RWPE1 (cell line): ENCODE results near the gene ZNF212.

ENCODE experiments used
- CTCF ChIA-PET: fragments of 350-600 bp; sonication (Branson Sonifier 250); formaldehyde crosslinking; extraction: SDS; loops from one replicate; lab custom pipeline; 2021; lab: Yijun Ruan, JAX
- POLR2A ChIA-PET: fragments of 400-600 bp; formaldehyde crosslinking; extraction: SDS; loops from one replicate; lab custom pipeline; 2020; ENCODE audit warnings: antibody characterized with exemption; ENCODE audit not compliant: low non-redundant PET; lab: Yijun Ruan, JAX
- DNase-seq: peaks from one replicate; pipeline ENCODE4 v3.0.0; 2012; ENCODE audit warnings: low spot score
- H3K27ac ChIP-seq: fragments of 450-650 bp; 2 replicates; pipeline ENCODE4 v1.5.1; 2017
- CTCF ChIP-seq: fragments of 450-650 bp; conservative IDR thresholded peaks from 2 replicates; pipeline ENCODE4 v1.5.1; 2017; ENCODE audit warnings: low read depth, mild to moderate bottlenecking

The ZNF212 gene

GRCh38 chr7:149196705-149197171, 42.7 kb upstream of the ZNF212 start:
- ChIA-PET POLR2A (no interaction called here), CTCF (no interaction called here)
- peak overlapping the region; percentile 95 for H3K27ac ChIP-seq
- TF ChIP-seq CTCF: no peak
- DNase-seq: no peak

GRCh38 chr7:149197675-149198074, 41.8 kb upstream of the ZNF212 start:
- ChIA-PET CTCF (no interaction called here), POLR2A (no interaction called here)
- no peak for TF ChIP-seq CTCF
- DNase-seq: no peak
- peak overlapping the region; percentile 95 for H3K27ac ChIP-seq

- ChIA-PET POLR2A (no interaction called here), CTCF (no interaction called here)
- peak overlapping the region; percentile 95 for H3K27ac ChIP-seq
- no peak for TF ChIP-seq CTCF
- no peak for DNase-seq
These were observed 41.2 kb upstream of the ZNF212 start for GRCh38 chr7:149198161-149198816.

GRCh38 chr7:149199234-149199995, 40.0 kb upstream of the ZNF212 start:
- CTCF ChIA-PET: no interaction called here

GRCh38 chr7:149202831-149203231, 36.6 kb upstream of the ZNF212 start:
- no peak overlapping the region for H3K27ac ChIP-seq
- ChIA-PET POLR2A (no interaction called here), CTCF (no interaction called here)
- DNase-seq: no peak
- TF ChIP-seq CTCF: no peak

More at GRCh38 chr7:149199234-149199995, 40.0 kb upstream of the ZNF212 start:
- H3K27ac ChIP-seq: peak overlapping the region; percentile 95
- TF ChIP-seq CTCF: no peak
- no peak for DNase-seq
- POLR2A ChIA-PET: no interaction called here

GRCh38 chr7:149205690-149206381, 33.6 kb upstream of the ZNF212 start:
- H3K27ac ChIP-seq: no peak overlapping the region
- no peak for DNase-seq
- ChIA-PET CTCF (no interaction called here), POLR2A (no interaction called here)
- no peak for TF ChIP-seq CTCF
